ENCODE data around the gene ZNF76.

DNA sequence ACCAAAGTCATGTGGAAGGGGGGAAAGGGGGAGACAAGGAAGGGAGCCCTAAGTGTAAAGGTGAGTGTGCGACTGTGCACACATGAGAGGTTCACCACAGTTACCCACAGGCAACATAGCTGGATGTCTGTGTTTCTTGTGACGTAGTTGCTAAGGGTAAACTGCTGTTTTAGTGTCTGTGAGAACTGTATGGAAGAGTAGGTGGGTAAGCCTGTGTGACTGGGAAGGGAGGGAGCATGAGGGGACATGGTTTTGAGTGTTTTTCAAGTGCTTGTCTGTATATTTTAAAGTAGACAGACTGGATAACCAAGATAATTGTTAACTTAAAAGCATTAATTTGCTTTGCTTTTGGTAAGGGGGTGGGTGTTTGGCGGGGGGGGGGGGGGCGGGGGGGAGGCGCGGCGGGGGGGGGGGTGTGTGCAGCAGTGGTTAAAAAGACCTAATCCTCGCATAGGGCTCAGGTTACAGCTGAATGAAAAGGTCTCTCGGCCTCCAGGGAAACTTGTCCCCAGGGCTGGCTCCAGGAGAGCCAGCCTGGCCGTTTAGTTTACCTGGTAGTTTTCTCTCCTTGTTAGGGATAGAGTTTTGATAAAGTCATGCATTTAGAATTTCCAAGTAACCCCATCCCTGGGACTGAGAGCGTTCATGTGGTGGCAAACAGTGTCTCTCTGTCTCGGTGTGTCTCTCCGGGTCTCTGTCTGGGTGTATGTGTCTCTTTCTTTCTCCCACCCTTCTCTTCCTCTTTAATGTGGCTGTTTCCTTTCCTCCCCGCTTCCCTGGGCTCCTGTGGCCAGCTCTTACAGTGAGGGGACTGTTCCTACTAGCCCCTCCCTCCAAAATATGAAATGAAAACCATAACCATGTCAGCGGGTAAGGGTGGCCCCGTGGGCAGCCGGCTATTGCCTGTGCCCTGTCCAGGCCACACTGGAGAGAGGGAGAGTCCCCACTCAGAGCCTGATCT, 42.4 kb upstream of the ZNF76 start:
- TF ChIP-seq CTCF (conservative IDR thresholded peaks at IDR 0.05; ENCODE audit: low read length) (no peak), EZH2phosphoT487 (IDR thresholded peaks at IDR 0.05; ENCODE audit: borderline replicate concordance, low read depth, low read length) (no peak)

Data from OCI-LY7 (cell line).